HG02870 (cell line): ENCODE data around the gene KXD1.
"Not testable (repeated sequence)": the region's sequence is repeated elsewhere in the genome, so short reads cannot be mapped to it uniquely, and the experiment has no call there.

Source experiments
- ATAC-seq: cut with Tn5 transposase; IDR thresholded peaks from one replicate; pipeline ENCODE4 v1.9.1; 2021; ENCODE audit warnings: mild to moderate bottlenecking, moderate library complexity; ENCODE audit not compliant: unreplicated experiment

The KXD1 gene

DNA sequence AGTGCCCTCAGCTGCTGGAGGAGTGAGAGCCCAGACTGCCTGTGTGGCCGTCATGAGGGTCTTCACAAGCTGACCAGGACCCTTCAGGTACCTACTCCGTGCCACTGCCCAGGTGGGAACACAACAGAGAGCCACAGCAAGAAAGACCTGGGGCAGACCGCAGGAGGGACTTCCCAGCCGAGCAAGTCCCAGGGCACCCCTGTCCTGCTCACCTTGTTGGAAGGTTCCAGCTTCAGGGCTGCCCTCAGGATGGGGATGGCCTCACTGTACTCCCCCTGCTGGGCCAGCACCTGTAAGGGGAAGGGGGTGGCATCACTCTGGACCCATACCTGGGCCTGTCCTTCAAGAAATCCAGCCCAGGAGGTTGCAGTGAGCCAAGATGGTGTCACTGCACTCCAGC, 24.6 kb upstream of the KXD1 start:
- ATAC-seq: no peak

DNA sequence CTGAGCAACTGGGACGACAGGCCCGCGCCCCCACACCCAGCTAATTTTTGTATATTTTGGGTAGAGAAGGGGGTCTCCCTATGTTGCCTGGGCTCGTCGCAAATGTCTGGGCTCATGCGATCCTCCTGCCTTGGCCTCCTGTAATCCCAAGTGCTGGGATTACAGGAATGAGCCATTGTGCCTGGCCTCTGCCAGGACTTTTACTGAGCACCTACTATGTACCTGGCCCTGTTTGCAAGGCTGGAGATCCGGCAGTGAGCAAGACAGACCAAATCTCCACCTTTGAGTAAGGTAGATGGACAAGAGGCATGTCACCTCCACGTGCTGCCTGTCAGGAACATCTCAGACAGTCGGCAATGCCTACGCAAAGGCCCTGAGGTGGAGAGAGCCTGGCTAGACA, 21.2 kb upstream of the KXD1 start:
- no peak for ATAC-seq

DNA sequence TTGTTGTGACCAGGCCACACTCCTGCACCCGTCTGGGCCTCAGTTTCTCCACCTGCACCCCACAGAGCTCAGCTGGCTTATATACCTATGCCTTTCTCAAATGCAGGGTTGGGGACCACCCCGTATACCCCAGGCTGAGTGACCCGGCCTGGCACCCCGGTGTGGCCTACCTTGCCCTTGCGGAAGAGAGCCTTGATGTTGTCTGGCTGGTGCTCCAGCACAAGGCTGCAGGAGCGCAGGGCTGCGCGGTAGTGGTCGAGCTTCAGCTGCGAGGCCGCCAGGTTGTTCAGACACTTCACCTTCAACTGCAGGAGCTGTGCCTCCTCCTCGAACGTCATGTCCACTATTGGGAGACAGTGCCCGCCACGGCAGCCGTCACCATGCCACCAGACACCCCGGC, 20.2 kb upstream of the KXD1 start:
- no peak for ATAC-seq

DNA sequence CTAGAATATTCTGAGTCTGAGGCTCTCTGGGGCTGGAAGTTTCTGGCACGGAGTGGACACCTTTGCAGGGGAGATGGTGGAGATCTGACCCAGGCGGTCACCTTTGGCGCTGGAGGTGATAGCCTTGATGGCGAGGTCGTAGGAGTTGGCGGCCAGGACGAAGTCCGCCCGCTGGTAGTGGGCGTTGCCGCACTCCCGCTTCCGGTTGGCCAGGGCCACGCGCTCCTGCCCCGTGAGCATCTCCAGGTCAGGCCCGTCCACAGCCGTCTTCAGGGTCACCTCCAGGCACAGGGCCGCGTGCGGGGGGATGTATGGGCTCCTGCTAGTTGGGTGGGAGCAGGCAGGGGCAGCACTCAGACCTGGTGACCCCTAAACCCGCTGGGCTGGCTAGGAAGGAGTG, 19.6 kb upstream of the KXD1 start:
- no peak for ATAC-seq

DNA sequence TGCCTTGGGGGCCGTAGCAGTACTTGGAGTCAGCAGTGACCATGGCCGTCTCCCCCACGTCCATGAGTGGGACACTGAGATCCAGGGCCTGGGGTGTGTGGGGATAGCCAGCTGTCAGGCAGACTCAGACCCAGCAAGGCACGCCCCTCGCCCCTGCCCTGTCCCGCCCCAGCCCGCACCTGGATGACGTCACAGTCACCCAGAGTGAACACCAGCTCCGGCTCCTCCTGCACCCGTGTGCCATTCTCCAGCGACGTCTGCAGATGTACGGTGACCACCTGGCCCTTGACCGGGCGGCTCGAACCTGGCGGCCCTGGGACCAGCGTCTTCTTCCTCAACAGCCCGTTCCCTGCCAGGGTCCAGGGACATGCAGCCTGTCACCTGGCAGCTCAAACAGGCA, 18.3 kb upstream of the KXD1 start:
- no peak for ATAC-seq

DNA sequence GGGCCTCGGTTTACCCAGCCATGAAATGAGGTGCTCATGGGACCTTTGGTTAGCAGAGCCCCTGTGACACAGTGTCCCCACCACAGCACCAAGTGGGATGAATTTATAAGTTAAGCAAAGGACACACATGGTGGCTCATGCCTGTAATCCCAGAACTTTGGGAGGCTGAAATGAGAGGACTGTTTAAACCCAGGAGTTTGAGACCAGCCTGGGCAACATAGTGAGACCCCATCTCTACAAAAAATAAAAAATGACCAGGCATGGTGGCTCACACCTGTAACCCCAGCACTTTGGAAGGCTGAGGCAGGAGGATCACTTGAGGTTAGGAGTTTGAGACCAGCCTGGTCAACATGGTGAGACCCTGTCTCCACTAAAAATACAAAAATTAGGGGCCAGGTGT, 17.5 kb upstream of the KXD1 start:
- ATAC-seq: not testable (repeated sequence)

DNA sequence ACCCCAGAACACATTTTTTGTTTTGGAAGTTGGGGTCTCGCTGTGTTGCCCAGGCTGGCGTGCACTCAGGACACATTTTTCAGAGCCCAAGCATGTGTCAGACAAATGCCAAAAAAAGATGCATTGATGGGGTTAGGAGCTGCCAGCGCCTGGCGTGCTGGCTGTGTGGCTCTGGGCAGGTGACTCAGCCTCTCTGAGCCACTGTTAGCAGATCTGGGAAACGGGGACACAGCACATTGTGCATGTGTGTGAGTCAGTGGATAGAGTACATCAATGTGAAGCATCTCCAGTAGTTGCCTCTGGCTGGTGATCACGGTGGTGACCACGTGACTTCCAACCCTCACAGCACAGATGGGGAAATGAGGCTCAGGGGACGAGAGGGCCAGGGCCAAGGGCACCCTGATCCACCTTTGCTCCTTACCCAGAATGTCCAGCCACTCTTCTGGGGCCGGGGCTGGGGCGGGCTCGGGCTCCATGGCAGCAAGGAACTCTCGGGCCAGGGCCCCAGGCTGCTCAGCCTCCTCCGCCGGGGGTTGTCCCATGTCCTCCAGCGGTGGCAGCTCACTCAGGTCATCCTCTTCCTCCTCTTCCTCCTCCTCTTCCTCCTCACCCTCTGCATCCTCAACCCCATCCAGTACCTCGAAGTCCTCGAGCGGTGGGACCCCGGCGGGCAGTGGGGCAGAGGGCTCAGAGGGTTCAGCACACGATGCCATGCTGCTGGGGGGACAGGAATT, 16.2 kb upstream of the KXD1 start:
- ATAC-seq: no peak

DNA sequence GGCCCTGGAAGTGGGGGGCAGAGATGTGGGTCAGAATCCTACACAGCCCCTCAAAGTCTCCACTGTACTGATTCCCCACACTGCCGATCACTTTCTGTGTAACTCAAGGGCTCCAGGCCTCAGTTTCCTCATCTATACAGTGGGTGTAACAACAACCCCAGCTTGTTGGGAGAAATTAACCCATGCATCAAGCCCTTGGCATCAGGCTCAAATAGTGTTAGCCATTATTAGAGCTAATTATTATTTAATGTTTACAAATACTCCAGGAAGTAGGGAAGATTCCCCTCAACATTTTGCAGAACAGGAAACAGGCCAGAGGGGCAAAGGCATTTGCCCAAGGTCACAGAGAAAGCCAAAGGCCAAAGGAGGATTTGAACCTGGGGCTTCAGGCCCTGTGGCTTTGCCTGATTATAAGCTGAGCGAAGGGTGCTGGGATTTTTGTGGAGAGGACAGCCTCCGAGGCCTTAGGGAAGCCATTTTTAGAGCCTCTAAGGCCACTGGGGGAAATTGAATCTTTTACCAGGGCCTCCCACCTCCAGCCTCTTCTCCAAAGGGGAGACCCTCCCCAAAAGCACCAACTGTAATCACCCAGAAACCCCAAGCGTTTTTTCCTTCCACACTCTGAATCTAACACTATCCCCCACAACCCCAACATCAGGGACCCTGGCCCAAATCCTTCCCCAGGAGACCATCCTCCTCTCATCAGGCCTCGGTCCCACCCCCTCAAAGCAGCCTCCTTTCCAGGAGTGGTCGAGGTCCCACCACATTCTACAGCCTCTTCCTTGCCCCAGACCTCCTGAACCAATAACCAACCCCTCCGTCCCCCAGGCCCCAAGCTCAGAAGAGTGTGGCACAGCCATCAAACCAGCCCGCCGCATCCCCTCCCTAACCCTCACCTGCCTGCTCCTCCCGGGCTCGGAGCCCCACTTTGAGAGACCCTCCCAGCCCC, 15.4 kb upstream of the KXD1 start:
- no peak for ATAC-seq

DNA sequence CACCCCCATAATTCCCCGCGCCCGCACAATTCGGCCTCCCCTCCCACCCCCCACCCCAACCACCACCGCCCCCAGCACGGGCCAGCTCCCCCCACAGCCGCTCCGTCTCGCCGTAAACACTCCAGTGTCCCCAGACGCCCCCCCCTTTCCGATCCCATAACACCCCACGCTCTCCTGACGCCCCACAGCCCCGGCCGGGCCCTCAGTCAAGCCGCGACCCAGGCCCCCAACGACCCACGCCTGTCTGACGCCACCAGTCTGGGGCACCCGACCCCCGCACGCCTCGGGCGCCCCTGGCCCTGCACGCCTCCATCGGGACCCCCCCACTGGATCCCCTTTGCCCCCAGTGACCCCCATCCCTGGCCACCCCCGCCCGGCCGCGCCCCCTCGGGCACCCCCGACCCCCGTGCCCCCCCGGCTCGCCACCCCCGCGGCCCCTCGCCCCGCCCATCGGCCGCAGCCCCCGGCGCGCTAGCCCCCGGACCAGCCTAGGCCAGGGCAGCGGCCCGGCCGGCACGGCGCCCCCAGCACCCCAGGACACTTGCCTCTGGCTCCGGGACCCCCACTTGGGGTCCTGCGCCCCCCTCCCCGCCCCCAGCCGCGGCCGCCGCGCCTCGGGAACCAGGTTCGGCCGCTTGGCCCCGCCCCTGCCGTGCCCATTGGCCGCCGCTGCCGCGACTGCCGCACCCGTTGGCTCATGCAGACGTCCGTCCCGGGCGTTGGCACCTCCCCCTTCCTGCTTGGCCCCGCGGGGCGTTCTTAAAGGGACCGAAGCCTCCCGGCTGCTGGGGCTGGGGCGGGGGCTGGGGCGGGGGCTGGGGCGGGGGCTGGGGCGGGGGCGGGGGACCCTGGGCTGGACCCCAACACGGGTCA, 14.5 kb upstream of the KXD1 start, which contains the start of gene FKBP8:
Gene FKBP8 (minus strand): TSS at position 633 of the 873 bp plus-strand sequence. CDS start 1,603 bp downstream, outside the sequence.
- ATAC-seq: peak; percentile 88

DNA sequence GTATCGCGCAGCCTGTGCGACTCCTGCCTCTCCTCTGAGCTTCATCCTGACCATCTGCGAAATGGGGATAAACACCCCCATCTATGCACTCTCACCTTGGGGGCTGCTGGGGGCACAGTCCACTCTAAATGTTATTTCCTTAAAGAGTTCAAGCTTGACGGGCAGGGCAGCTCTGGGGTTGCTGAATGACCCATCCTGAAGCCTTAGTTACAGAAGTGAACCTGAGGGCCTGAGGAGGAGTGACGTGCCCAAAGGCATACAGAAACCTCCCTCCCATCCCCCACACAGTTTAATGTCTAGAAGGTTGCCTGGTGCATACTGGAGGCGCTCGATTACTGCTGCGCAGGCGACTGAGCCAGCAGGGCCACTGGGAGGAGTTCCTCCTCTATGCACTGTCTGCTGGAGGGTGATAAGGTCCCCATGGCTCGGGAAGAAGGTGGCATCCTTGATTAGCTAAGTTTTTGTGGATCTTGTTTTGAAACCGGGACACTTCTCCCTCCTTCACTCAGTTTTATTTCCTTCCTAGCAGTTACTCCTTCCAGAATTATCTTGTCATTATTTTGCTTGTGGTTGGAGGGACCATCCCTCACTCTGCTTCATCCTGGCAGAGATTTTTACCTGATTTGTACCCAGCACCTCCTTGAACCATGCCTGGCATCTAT, 13.7 kb upstream of the KXD1 start:
- peak; percentile 56 for ATAC-seq

DNA sequence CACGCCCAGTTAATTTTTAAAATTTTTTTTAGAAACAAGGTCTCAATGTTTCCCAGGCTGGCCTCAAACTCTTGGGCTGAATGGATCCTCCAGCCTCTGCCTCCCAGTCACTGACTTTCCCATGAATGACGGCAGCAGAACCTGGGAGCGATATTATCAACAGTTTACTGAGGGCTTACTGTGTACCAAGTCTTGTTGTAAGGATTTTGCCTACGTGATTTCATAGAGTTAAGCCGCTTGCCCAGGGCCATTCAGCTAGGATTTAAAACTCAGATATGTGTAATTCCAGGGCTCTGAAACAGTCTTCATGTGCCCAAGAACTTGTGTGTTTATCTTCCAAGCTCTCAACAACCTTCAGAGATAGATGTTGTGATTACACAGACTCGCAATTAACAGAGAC, 6.0 kb upstream of the KXD1 start:
- no peak for ATAC-seq

DNA sequence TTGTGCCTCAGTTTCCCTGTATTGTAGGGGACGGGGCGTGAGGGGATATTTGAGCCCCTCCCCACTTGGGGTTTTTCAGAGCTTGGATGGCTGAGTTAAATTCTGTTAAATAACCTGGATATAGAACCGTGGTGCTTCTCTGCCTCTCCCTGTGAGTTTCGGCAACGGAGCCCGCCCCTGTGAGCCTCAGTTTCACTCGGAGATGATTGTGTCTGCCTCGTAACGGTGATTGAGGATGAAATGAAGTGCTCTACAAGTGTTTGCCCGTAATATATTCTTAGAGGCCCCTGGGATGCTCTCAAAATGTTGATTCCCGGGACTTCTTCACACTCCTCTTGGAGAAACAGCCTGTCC, 509 bp downstream of the KXD1 start:
- ATAC-seq: no peak

DNA sequence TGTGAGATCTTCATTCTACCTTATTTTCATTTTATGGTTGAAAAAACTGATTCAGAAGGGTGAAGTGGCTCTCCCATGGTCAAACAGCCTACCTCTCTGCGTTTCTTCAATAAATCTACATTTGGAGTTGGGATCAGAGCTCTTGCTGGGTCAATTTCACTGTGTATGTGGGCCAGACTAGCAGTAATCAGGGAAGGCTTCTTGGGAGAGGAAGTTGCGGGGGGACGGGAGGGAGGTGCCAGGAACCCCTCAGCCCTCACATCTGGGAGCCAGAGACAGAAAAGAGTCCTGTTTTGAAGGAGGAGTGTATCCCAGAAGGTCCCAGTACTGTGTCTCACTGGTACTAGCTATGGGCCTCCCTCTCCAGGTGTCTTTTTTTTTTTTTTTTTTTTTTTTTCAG, 934 bp downstream of the KXD1 start:
- no peak for ATAC-seq

DNA sequence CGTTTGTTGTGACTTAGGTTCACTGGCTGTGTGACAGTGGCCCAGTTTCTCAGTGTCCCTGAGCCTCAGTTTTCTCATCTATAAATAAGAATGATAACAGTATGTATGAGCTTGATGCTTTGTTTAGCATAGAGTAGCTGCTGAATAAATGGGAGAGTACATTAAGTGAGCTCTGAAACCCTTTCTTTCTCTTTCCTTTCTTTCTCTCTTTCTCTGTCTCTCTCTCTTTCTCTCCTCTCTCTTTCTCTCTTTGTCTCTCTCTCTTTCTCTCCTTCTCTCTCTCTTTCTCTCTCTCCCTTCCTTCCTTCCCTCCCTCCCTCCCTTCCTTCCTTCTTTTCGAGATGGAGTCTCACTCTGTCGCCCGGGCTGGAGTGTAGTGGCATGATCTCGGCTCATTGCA, 2.0 kb downstream of the KXD1 start:
- ATAC-seq: no peak

DNA sequence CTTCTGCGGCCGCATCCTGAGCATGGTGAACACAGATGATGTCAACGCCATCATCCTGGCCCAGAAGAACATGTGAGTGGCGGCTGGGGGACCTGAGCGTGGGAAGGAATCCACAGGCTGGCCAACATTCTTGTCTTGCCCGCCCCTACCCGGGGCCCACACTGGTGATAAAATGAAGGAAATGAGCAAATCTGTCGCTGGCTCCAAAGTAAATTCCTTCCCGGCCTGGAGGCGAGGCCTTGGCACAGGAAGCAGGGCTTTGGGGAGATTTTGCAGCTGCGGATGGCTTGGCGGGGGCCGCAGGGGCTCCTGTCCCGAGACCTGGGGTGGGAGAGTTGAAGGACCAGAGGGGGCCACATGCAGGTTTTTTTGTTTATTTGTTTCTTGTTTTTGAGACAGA, 4.4 kb downstream of the KXD1 start:
- no peak for ATAC-seq

DNA sequence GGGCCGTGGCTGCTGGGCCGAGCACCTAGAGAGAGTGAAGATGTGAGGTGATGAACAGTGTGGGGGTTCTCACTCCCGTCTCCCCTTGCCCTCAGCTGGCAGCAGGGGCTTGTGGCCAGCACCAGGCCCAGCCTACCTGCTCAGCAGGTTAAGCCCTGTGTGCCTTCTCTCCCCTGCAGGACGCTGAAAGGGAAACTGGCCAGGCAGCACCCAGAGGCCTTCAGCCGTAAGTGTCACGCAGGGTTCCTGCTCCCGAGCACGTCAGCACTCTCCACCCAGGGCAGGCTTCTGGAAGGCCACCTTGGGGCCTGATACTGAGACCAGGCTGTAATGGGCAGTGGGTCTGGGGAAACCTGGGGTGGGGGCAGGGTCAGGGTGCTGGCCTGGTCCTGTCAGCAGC, 9.3 kb downstream of the KXD1 start:
- no peak for ATAC-seq

DNA sequence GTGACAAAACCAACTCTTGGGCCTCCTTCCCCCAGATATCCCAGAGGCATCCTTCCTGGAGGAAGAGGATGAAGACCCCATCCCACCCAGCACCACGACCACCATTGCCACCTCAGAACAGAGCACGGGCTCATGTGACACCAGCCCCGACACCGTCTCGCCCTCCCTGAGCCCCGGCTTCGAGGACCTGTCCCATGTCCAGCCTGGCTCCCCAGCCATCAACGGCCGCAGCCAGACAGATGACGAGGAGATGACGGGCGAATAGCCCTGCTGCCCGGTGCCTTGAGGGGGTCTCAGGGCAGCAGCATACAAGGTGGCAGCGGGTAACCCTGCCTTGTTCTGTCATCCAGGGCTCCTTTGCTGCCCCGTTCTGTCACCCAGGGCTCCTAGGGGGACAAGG, 10.7 kb downstream of the KXD1 start:
- ATAC-seq: no peak

DNA sequence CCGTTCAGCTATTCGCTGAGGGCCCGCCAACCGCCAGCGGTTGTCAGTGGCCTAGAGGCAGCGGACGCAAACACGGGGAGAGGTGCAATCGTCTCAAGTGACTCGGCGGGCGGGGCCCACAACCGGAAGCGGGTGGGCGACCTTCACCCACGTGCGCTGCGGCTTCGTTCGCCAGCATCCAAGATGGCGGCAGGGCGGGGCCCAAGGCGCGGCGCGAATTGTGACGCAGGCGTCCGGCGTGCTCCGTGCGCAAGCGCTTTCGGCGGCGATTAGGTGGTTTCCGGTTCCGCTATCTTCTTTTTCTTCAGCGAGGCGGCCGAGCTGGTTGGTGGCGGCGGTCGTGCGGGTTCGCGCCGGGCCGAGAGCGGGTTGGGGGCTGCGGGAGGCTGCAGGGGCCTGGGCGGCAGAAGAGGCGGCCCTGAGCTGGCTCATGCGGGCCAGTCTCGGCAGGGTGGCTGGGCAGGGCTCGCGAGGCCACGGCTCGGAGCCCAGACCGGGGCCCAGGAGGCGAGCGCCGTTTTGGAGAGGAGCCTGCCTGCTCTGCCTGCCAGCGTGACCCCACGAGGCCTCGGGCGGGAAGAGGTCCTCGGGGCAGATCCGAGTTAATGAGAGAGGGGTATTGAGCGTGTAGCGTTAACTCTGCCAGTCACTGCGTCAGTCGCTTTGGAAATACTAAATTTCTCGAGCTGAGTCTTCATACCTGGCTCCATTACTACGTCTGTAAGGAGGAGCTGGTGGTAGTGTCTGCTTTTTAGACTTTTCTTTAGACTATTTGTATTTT, 14.1 kb downstream of the KXD1 start, which contains the start of gene UBA52:
Gene UBA52 (plus strand): TSS at position 294 of the 781 bp plus-strand sequence. CDS start 1,444 bp downstream, outside the sequence.
- ATAC-seq: peak; percentile 88

DNA sequence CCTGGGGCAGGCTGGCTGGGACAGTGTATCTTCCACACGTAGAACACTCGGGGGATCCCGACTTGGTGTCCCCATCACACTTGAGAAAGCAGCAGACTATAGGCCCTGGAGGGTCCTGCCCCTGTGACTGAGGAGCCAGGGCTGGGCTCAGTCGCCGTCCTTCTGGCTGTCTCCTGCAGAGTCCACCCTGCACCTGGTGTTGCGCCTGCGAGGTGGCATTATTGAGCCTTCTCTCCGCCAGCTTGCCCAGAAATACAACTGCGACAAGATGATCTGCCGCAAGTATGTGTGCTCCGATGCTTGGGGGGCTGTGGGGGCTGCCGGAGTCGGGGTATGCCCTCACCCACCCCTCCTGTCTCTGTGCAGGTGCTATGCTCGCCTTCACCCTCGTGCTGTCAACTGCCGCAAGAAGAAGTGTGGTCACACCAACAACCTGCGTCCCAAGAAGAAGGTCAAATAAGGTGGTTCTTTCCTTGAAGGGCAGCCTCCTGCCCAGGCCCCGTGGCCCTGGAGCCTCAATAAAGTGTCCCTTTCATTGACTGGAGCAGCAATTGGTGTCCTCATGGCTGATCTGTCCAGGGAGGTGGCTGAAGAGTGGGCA, 17.1 kb downstream of the KXD1 start:
- no peak for ATAC-seq
